Inflammatory macrophage treated with lipopolysaccharide for 4 hours (primary cell): ENCODE results near the gene RFFL.
A peak's percentile ranks its signal among the peaks of the same experiment; 100 is the strongest.
"Not testable (repeated sequence)": the region's sequence is repeated elsewhere in the genome, so short reads cannot be mapped to it uniquely, and the experiment has no call there.

Experiments
- DNase-seq: peaks from one replicate; pipeline ENCODE4 v3.0.0-alpha.2; 2020

The RFFL gene, protein sequence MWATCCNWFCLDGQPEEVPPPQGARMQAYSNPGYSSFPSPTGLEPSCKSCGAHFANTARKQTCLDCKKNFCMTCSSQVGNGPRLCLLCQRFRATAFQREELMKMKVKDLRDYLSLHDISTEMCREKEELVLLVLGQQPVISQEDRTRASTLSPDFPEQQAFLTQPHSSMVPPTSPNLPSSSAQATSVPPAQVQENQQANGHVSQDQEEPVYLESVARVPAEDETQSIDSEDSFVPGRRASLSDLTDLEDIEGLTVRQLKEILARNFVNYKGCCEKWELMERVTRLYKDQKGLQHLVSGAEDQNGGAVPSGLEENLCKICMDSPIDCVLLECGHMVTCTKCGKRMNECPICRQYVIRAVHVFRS

DNA sequence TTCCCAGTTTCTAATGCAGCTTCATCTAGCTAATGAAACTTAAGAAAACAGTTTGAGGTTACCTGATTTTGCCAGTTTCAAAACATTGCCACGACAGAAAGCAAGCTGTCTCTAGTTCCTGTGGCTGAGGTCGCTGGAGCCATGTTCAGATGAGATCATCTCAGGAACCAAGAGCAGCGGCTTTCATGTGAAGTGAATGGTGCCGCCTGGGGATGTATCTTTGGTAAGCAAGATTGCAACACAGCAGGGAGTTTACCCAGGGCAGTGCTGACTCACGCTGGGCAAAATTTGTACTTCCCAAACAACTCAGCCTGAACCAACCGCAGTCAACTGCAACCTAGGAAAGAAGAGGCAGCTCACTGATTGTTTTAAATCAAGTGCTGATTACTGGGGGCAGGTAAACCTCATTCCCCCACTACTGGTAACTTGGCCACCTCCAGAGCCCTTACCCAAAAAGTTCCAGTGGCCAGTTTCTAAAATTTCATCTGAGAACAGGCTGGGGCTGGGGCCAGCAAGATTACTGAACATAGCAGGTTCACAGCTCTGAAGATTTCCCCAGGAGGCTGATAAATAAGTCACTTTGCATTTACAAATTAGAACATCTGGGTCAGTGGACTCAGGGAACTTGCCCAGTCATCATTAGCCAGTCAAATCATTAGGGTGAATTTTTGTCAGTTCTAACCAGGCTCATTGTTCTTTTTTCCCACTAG is at the start of gene RFFL:
Gene RFFL (minus strand): TSS at position 194 of the 710 bp plus-strand sequence. CDS start 37,154 bp downstream, outside the sequence.
- DNase-seq: peak; percentile 99

GRCh38 chr17:35110791-35111190 is 47.3 kb upstream of the RFFL start:
- DNase-seq: not testable (repeated sequence)

GRCh38 chr17:35104844-35105450 is 41.4 kb upstream of the RFFL start:
- no peak for DNase-seq

- DNase-seq: no peak
Observed at GRCh38 chr17:35103271-35103670, 39.8 kb upstream of the RFFL start.

- DNase-seq: no peak
Observed at GRCh38 chr17:35101725-35102124, 38.2 kb upstream of the RFFL start.

GRCh38 chr17:35101036-35101435 is 37.5 kb upstream of the RFFL start:
- no peak for DNase-seq

DNA sequence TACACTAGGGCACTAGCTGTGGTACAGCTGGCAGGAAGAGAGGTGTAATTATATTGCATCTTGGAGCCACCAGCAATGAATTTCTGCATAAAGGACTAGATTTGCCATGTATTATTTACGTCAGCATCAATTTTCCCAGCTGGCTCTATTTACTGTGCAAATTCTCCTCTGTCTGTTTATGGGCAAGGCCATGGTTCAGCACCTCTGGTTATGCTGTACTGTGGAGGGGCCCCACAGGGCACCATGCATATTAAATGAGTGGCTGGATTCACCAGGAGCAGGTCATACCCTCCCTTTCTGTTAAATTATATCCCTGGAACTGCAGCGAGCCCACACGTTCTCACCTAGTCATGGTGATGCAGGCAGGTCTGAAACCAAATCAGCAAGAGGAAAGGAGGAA is 36.4 kb upstream of the RFFL start:
- DNase-seq: no peak

DNA sequence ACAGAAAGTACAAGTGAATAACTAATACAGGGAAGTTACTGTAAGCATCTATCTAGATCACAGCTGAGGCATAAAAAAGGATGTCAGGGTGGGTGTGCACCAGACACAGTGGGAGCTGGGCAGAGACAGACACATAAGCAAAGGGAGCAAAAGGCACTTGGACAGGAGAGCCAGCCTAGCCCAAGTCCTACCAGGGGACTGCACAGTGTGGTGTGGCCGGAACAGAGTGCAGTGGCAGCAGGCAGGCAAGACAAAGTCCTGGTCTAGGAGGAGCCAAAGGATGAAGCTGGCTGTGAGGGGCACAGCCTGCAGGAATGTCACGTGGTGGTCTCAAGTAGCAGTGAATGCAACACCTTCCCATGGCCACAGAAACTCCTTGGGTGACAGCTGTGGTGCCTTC is 34.3 kb upstream of the RFFL start:
- no peak for DNase-seq

DNA sequence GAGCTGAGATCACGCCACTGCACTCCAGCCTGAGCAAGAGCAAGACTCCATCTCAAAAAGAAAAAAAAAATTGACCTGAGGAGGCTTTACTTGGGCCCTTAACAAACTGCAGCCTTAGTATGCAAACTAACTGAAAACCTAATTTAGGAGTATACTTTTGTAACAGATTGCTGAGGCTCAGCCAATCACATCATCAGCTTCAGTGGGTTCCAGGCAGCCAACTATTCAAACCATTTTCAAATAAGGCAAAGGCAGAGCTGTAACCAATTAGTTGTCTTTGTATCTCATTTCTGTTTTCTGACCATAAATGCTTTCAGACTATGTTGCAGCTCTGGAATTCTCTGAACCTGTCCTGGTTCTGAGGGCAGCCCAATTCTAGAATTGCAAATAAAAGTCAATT is 32.2 kb upstream of the RFFL start:
- DNase-seq: no peak

GRCh38 chr17:35094902-35095301 is 31.4 kb upstream of the RFFL start:
- DNase-seq: peak; percentile 74

DNA sequence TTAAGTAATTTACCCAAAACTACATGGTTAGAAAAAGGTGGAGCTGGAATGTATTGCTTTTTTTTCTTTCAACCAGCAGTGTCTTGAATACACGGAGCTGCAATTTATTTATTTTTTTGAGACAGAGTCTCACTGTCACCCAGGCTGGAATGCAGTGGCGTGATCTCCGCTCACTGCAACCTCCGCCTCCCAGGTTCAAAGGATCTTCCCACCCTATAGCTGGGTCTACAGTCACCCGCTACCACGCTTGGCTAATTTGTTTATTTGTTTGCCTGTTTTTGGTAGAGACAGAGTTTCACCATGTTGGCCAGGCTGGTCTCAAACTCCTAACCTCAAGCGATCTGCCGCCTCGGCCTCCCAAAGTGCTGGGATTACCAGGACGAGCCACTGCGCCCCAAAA is 27.2 kb upstream of the RFFL start:
- not testable (repeated sequence) for DNase-seq

DNA sequence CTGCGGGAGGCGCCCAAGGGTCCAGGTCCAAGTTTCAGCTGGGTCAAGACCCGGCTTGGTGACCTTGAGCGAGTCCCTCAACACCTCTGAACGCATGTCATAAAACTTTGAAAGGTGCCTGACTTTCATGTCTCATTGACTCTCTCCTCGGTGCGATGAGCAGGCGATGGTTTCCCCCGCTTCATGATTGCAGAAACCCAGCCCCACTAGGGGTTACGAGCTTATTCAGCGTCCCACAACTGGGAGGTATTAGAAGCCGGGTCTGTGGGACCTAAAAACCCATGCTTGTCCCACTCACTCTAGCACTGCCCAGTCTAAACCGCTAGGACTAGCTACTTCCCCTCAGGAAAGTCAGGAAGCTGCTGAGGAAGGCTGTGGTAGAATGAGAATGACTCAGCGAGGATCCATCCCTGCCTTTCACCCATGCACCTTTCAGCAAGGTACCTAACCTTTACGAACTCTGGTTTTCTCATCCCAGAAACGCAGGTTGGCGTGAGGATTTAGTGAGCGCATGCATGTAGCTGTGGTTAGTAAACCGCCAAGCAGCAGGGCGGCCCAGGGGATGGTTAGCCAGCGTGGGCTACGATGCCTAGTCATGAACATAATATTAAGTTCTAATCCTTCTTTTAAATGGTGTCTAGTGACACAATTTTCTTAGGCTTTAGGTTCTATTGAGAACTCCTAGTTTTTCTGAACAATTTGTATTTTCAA is 26.2 kb upstream of the RFFL start:
- peak; percentile 65 for DNase-seq

DNA sequence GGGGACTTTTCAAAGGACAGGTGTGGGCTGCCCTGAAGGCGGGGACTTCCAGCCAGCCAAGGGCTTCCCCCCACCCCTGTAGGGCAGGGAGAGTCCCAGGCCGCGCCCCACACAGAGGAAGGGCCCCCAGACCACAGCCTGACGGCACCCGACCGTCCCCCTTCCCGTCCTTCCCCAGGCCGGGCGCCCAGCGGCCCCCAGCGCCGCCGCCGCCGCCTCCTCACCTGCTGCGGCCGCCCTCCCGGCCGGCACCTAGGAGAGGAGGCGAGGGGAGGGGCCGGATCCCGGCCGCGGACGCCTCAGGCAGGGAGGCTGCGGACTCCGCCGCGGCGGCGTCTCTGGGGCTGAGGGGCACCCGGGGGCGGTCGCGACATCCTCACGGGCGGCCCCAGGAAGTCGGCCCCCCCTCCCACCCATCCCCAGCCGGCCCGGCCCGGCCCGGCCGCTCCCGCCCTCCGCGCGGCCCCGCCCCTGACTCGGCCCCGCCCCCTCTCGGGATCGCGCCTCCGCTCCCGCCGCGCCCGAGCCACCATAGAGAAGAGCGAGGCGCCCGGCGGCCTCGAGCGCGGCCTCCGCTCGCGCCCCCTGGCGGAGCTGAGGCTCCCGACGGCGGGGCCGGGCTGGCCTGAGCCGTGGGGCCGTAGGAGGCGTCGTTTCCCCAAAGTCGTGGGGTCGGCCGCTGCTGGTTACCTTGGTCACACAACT is 25.5 kb upstream of the RFFL start:
- peak; percentile 87 for DNase-seq

DNA sequence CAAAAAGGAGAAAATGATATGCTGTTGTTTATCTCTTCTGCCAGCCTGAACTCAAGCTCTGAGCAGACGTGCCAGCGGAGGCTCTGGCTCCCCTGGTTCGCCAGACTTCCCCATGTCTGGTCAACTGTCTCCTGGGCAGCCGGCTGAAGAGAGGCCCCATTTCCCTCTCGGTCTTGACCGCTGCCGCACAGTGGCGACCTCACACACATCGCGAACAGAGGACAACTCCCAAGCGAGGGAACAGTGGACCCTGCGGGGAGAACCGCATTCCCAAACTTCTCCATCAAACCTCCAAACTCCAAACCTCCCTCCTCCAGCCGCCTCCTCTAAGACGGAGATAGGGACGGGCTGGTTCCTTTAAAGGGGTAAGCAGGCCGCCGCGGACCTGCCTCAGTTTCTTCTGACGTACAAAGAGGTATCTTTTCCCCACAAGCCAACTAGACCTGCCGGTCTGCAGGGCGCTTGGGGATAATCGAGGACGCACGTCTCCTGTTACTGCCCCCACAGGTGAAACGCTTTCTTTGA is 24.9 kb upstream of the RFFL start:
- peak; percentile 66 for DNase-seq

DNA sequence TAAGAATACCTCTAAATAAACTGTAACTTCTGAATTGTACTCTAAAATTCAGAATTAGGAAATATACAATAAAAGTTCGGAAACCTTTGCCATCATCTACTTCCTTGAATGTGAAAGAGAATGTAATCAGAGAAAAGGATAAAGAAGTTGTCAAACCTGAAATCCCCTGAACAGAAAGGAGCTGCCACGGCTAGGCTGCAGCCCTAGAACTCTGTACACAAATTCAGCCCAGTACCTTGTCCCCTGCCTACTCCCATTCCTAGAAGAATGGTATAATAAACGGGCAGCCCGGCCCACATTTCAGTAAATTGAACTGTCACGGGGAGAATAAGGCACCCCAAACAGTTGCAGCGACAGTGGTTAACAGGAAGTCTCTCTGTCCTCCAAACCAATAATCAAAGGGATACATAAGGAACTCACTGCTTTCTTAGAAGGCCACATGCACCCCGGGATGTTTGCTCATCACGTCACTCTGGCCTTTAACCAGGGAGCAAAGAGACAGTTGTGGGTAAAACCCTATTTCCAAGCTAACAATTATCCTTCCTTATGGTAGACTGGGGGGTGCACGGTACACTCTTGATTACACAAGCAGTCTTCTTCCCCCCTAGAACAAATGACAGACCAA is 24.3 kb upstream of the RFFL start:
- DNase-seq: peak; percentile 51

DNA sequence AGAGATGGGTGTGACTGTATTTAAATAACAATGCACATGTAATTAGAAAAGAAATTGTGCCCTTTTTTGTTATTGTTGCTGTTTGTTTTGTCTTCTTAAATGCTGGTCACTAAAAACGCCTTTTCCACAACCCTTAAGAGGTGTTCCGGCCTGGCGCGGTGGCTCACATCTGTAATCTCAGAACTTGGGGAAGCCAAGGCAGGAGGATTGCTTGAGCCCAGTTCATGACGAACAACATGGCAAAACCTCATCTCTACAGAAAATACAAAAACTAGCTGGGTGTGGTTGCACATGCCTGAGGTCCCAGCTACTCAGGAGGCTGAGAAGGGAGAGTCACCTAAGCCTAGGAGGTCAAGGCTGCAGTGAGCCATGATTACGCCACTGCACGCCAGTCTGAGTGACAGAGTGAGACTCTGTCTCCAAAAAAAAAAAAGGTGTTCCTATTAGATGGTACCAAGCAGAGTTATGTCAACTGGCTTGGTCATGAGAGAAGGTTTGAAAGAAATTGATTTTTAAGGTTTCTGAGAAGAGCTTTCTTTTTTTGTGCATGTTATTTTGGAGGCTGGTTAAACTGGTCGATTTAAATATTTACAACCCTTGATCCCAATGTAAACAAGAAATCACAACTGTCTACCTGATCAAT is 23.5 kb upstream of the RFFL start:
- DNase-seq: no peak

GRCh38 chr17:35086164-35086563 is 22.7 kb upstream of the RFFL start:
- no peak for DNase-seq

DNA sequence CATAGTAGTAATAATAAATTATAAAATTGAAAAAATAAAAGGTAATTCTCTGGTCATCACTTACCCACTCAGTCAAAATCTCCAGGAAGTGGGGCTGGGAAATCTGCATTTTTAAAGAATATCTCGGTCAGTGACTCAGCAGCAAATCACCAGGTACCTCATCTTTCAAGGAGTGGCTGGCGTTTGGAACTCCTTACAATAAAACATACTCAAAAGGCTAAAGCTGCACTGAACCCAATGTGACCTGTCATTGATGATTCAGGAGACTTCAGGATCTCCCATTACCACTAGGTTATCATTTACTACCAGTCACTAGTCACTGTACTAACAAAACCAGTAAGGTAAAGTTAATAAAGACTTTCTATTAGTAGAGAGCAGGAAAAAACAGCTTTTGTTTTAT is 21.5 kb upstream of the RFFL start:
- no peak for DNase-seq

GRCh38 chr17:35083071-35083470 is 19.6 kb upstream of the RFFL start:
- no peak for DNase-seq

DNA sequence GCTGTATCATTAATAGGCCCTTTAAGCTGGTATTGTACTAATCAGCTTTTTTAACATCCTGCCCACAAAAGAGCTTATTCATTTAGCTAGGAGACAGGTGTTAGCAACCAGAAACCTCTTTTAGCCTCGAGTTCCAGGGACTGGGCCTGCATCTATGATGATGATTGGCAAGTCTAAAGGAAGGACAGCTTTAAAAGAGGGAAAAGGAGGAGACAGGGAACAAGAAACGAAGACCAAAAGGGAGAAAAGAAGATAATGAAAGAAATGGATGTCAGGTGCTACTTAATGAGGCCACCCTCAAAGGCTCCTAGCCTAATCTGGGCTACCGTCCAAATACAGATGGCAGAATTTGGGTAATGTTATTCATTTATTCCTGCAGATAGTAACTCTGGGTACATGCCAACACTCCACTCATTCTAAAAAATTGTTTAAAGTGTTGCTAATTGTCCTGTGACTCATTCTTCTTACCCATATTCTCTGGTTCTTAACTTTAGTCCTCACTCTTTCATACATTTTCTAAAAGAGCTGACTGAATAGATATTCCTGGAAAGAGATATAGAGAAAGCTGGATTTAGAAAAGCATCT is 18.7 kb upstream of the RFFL start:
- DNase-seq: no peak

GRCh38 chr17:35081638-35082037 is 18.1 kb upstream of the RFFL start:
- DNase-seq: no peak
